ENCODE data around the gene IRF3. TPM values are rescaled to one million over a fixed set of nuclear protein-coding genes. Genes with fewer than 3 reads are reported as not detected.
A peak's percentile ranks its signal among the peaks of the same experiment; 100 is the strongest.

The IRF3 gene
- total RNA-seq, 1 donor from 2014 or later = 40.1 TPM

DNA sequence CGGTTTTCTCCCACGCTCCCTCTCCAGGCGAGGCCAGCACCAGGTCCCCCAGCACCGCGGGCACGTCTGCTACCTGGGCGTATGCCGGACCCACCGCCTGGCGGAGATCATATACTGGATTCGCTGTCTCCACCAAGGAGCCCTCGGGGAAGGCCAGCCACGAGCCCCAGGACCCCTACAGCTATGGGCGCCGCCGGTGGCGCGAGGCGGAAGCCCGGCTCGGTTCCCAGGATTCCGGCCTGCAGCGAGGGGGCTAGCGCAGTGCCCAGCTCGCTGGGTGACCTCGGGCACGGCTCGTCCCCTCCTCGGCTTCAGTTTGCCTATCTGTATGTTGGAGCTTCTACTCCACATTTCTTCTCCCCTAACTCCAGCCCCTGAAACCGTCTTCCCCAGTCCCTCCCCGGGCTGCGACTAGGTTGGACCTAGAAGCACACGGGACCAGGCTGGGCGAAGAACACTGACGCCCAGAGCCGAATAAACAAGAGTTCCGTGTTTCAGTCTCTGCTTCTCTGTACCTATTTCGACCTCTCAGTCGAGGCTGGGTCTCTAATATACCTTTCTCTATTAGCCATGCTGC is 24.5 kb upstream of the IRF3 start:
- DNase-seq = no peak
- H3K9me3 Mint-ChIP-seq (ENCODE audit: unreplicated experiment) = peaks cover 19% of the 10 kb centered on the region

DNA sequence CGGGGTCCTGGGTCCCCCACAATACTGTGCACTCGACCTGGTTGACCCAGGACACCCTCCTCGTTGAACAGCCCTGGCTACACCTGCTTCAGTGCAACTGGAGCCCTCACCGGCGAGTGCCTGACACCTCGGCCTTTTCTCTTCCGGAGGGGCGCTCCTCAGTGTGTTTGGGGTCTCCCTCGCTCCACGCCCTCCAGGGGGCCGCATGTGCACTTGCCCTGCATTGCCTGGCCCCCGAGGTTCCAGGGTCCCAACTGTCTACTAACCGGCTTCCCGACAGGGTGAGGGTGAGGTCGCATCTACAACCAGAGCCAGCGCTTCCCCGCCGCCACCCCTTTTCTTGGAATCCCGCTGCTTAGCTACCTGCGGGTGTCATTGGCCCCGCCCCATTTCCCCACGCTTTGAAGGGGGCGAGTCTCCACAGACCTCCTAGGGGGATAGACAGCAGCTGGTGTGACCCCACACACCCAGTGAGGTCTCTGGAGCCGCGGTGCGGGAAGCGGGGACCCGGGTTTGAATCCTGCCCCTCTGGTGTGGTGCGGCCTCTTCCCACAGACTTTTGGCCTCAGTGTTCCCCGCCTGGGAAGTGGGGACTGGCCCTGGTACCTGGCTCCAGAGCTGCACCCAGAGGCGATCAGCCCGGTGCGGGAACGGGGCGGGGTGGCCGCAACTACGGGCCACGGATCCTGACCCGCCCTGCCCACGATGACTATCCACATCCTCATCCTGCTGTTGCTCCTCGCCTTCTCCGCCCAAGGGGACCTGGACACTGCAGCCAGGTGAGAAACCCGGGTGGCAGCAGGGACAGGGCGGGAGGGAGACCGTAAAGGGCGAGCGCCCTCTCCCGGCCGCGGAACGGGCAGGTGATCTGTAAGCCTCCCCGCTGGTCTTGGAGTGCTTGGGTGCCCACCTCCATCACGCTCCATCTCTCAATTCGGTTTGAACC is 23.7 kb upstream of the IRF3 start, which contains the start of gene ADM5:
Gene ADM5, plus strand, starts transcription at position 462 of the 946 bp plus-strand sequence. Its CDS starts 244 bp downstream, at position 706.
- peak; percentile 69 for TF ChIP-seq CTCF (IDR thresholded peaks at IDR 0.05; ENCODE audit: partially characterized antibody, unreplicated experiment)
- no peaks in the 10 kb centered on the region for H3K36me3 Mint-ChIP-seq (ENCODE audit: unreplicated experiment)
- peaks cover 10% of the 10 kb centered on the region for H3K4me1 Mint-ChIP-seq (ENCODE audit: low read depth, unreplicated experiment)
- peak; percentile 78 for DNase-seq
- peaks cover 19% of the 10 kb centered on the region for H3K9me3 Mint-ChIP-seq (ENCODE audit: unreplicated experiment)
- peak within 1 kb of the TSS; percentile 98 for H3K27ac Mint-ChIP-seq (ENCODE audit: unreplicated experiment)
- peak within 1 kb of the TSS; percentile 99 for H3K4me3 Mint-ChIP-seq (ENCODE audit: unreplicated experiment)
- peaks cover 20% of the 10 kb centered on the region for H3K27me3 Mint-ChIP-seq (ENCODE audit: unreplicated experiment)

More for the DNA sequence above, 24.5 kb upstream of the IRF3 start:
- peaks cover 20% of the 10 kb centered on the region for H3K27me3 Mint-ChIP-seq (ENCODE audit: unreplicated experiment)
- H3K4me1 Mint-ChIP-seq (ENCODE audit: low read depth, unreplicated experiment) = peaks cover 10% of the 10 kb centered on the region
- peak overlapping the region; percentile 98 for H3K27ac Mint-ChIP-seq (ENCODE audit: unreplicated experiment)
- TF ChIP-seq CTCF (IDR thresholded peaks at IDR 0.05; ENCODE audit: partially characterized antibody, unreplicated experiment) = no peak
- H3K36me3 Mint-ChIP-seq (ENCODE audit: unreplicated experiment) = no peaks in the 10 kb centered on the region
- H3K4me3 Mint-ChIP-seq (ENCODE audit: unreplicated experiment) = peak overlapping the region; percentile 99

- H3K4me1 Mint-ChIP-seq (ENCODE audit: low read depth, unreplicated experiment) = peaks cover 10% of the 10 kb centered on the region
- DNase-seq = no peak
- peaks cover 20% of the 10 kb centered on the region for H3K27me3 Mint-ChIP-seq (ENCODE audit: unreplicated experiment)
- TF ChIP-seq CTCF (IDR thresholded peaks at IDR 0.05; ENCODE audit: partially characterized antibody, unreplicated experiment) = no peak
- H3K36me3 Mint-ChIP-seq (ENCODE audit: unreplicated experiment) = no peaks in the 10 kb centered on the region
- H3K4me3 Mint-ChIP-seq (ENCODE audit: unreplicated experiment) = peak overlapping the region; percentile 10
- no peak overlapping the region for H3K27ac Mint-ChIP-seq (ENCODE audit: unreplicated experiment)
- H3K9me3 Mint-ChIP-seq (ENCODE audit: unreplicated experiment) = peaks cover 17% of the 10 kb centered on the region
Observed at GRCh38 chr19:49688531-49689132, 23.0 kb upstream of the IRF3 start.

- H3K4me3 Mint-ChIP-seq (ENCODE audit: unreplicated experiment) = peak overlapping the region; percentile 36
- peaks cover 10% of the 10 kb centered on the region for H3K4me1 Mint-ChIP-seq (ENCODE audit: low read depth, unreplicated experiment)
- peaks cover 17% of the 10 kb centered on the region for H3K9me3 Mint-ChIP-seq (ENCODE audit: unreplicated experiment)
- peak overlapping the region; percentile 67 for H3K27ac Mint-ChIP-seq (ENCODE audit: unreplicated experiment)
- H3K36me3 Mint-ChIP-seq (ENCODE audit: unreplicated experiment) = no peaks in the 10 kb centered on the region
- H3K27me3 Mint-ChIP-seq (ENCODE audit: unreplicated experiment) = peaks cover 20% of the 10 kb centered on the region
- no peak for DNase-seq
- no peak for TF ChIP-seq CTCF (IDR thresholded peaks at IDR 0.05; ENCODE audit: partially characterized antibody, unreplicated experiment)
Observed at GRCh38 chr19:49687566-49688316, 22.1 kb upstream of the IRF3 start.
